GM18867 (cell line): ENCODE measurements around the gene SLITRK5.

Experiments used
- ATAC-seq: cut with Tn5 transposase; IDR thresholded peaks from one replicate; pipeline ENCODE4 v1.9.1; 2021; ENCODE audit warnings: mild to moderate bottlenecking, moderate library complexity; ENCODE audit not compliant: unreplicated experiment

The SLITRK5 gene, protein sequence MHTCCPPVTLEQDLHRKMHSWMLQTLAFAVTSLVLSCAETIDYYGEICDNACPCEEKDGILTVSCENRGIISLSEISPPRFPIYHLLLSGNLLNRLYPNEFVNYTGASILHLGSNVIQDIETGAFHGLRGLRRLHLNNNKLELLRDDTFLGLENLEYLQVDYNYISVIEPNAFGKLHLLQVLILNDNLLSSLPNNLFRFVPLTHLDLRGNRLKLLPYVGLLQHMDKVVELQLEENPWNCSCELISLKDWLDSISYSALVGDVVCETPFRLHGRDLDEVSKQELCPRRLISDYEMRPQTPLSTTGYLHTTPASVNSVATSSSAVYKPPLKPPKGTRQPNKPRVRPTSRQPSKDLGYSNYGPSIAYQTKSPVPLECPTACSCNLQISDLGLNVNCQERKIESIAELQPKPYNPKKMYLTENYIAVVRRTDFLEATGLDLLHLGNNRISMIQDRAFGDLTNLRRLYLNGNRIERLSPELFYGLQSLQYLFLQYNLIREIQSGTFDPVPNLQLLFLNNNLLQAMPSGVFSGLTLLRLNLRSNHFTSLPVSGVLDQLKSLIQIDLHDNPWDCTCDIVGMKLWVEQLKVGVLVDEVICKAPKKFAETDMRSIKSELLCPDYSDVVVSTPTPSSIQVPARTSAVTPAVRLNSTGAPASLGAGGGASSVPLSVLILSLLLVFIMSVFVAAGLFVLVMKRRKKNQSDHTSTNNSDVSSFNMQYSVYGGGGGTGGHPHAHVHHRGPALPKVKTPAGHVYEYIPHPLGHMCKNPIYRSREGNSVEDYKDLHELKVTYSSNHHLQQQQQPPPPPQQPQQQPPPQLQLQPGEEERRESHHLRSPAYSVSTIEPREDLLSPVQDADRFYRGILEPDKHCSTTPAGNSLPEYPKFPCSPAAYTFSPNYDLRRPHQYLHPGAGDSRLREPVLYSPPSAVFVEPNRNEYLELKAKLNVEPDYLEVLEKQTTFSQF

GRCh38 chr13:87671031-87671752, at the start of gene SLITRK5:
SLITRK5 (plus strand) TSS chr13:87671371; CDS start chr13:87675389, 4,018 bp downstream.
- ATAC-seq: peak; percentile 79

GRCh38 chr13:87622971-87623370, 48.2 kb upstream of the SLITRK5 start:
- no peak for ATAC-seq

GRCh38 chr13:87656306-87656705, 14.9 kb upstream of the SLITRK5 start:
- no peak for ATAC-seq

- no peak for ATAC-seq
Observed at GRCh38 chr13:87661471-87661870, 9.7 kb upstream of the SLITRK5 start.

GRCh38 chr13:87666831-87667230, 4.3 kb upstream of the SLITRK5 start:
- ATAC-seq: no peak

DNA sequence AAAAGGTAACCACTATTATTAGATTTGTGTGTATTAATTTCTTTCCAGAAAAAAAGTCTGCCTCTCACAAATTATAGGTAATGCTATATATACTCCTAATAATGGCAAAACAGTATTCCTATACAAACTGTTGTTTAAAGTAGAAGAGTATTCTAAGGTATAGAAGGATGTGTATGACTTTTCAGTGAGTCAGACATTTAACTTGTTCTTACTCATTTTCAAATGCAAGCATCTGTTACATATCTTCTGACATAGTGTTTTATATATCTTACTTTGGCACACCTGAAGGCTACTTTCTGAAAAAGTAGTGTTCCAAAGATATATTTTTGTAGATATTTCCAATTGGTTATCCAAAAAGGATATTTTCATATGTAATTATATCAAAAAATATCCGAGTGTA, 3.5 kb upstream of the SLITRK5 start:
- ATAC-seq: no peak

DNA sequence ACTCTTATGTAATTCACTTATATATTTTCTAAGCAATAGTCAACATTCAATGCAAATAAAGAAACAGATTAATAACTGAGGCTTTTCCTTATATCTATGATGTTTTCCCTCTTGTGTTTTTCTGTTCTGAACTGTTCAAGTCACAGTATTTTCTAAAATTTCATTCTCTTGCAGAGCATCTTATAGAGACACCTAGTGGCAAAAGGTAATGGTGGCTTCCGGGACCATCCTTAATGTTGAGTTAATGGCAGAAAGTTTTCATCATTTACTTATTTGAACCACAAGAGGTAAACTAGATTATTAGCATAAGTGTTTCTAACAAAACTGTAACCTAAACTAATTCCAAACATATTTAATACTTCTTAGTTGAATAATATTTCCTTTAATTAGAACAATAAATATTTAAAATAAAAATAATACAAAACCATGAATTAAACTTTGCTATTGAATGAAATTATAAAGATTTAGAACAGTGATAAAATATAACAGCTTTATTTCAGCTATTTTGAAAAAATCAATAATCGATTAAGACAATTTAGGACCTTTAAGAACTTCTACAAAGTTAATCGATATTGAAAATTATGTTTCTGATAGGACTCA, 1.7 kb upstream of the SLITRK5 start:
- ATAC-seq: peak; percentile 63

DNA sequence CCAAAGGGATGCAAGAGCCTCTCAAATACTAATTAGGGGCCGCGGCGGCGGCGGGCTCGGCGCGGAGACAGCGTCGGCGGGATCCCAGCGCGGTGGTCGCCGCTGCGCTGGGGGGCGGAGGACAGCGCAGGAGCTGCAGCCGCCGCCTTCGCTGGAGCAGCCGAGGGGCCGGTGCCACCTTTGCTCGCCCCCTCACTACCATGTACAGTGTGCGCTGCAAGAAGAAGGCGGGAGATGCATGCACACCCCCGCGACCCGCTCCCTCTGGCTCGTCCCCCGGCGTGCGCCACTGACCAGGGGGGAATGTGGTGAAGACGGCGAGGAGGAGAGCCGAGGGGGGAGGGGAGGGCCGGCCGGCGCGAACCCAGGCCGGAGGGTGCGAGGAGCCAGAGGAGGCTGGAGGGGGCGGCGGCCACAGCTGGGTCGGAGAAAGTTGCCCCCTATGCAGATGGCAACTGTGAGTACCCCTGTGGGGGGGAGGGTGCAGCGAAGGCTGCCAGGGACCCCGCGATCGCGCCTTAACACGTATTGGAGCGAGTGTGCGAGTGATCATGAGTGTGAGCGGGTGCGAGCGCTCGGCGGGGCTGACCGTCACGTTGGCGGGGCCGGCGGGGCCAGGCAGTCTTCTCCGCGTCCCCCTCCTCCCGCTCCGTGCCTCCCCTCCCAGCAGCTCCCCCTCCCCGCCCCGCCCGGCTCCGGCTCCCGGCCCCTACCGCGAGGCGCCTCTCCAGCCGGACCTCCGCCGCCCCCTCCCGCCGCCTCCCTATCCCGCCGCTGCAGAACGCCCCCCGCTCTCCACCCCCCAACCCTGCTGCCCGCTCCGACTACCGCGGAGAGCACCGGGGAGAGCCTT, 808 bp downstream of the SLITRK5 start:
- ATAC-seq: no peak

DNA sequence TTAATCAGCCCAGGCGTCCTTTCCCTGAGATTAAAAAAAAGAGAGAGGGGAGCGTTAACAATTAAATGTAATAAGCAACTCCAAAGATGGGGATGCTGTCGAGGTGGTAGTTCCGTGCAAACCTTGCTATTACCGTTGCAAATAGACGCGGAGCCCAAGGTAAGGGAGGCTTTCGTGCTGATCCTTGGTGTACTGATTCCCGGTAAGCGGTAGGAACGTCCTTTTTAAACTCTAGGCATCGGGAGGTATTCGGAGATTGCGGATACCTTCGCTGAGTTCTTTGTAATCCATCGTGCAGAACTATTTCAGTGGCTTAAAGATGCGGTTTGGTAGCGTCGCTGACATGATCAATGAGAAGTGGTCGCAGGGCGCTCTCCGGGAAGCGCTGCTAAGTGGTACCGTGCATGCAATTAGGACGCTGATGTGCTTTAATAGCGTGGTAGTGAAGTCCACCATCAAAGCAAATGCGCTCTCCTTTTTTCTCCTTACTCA, 3.1 kb downstream of the SLITRK5 start:
- no peak for ATAC-seq

- ATAC-seq: no peak
Observed at GRCh38 chr13:87675851-87676250, 4.7 kb downstream of the SLITRK5 start.

- no peak for ATAC-seq
Observed at GRCh38 chr13:87676254-87677042, 5.3 kb downstream of the SLITRK5 start.

DNA sequence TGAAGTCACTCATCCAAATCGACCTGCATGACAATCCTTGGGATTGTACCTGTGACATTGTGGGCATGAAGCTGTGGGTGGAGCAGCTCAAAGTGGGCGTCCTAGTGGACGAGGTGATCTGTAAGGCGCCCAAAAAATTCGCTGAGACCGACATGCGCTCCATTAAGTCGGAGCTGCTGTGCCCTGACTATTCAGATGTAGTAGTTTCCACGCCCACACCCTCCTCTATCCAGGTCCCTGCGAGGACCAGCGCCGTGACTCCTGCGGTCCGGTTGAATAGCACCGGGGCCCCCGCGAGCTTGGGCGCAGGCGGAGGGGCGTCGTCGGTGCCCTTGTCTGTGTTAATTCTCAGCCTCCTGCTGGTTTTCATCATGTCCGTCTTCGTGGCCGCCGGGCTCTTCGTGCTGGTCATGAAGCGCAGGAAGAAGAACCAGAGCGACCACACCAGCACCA, 5.9 kb downstream of the SLITRK5 start:
- no peak for ATAC-seq

GRCh38 chr13:87677496-87678371, 6.6 kb downstream of the SLITRK5 start:
- no peak for ATAC-seq

DNA sequence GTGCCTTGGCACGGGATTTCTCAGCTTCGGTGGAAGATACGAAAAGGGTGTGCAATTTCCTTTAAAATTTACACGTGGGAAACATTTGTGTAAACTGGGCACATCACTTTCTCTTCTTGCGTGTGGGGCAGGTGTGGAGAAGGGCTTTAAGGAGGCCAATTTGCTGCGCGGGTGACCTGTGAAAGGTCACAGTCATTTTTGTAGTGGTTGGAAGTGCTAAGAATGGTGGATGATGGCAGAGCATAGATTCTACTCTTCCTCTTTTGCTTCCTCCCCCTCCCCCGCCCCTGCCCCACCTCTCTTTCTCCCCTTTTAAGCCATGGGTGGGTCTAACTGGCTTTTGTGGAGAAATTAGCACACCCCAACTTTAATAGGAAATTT, 7.2 kb downstream of the SLITRK5 start:
- ATAC-seq: no peak

- no peak for ATAC-seq
Observed at GRCh38 chr13:87680298-87680697, 9.1 kb downstream of the SLITRK5 start.

DNA sequence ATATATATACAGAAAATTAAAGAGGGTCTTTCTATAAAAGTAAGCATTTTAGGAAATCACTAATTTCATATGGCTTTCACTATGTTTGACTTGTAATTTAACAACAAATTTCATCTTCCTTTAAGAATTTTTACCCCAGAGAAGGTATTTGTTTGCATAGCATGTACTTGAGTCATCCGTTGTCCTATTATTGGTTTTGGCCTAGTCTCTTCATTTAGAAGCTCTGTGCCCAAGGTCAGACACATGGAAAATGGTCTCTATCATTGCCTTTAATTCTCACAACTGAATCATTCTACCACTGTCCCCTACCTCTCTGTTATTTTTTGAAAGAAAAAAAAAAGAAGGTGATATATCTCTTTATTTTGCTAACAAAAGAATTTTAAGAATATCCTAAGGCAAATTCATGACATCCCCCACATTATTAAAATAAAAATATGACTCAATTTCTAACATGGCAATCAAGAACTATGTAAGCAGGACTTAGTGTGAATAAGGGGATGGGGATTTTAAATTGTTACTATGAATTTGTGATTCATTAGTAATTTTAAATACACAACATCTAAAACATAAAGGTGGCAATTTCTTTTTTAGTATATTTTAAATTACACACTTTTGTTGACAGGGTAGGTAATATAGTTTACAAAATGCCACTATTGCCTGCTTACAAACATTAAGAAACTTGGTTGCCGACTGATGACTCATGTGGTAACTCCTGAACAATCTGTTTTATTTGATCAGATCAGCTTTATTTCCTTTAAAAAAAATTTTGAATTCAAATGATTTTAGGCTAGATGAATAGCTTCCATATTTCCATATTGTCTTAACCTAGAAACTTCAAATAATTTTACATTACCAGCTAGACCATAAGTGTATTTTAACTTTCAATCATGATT, 13.9 kb downstream of the SLITRK5 start:
- no peak for ATAC-seq

- no peak for ATAC-seq
Observed at GRCh38 chr13:87696458-87696857, 25.3 kb downstream of the SLITRK5 start.
